Measurements from ENCODE around the gene CEMP1.
A peak's percentile ranks its signal among the peaks of the same experiment; 100 is the strongest.

Gene CEMP1

GRCh38 chr16:2518823-2519710, 12.1 kb downstream of the CEMP1 start:
- DNase-seq = no peak

DNA sequence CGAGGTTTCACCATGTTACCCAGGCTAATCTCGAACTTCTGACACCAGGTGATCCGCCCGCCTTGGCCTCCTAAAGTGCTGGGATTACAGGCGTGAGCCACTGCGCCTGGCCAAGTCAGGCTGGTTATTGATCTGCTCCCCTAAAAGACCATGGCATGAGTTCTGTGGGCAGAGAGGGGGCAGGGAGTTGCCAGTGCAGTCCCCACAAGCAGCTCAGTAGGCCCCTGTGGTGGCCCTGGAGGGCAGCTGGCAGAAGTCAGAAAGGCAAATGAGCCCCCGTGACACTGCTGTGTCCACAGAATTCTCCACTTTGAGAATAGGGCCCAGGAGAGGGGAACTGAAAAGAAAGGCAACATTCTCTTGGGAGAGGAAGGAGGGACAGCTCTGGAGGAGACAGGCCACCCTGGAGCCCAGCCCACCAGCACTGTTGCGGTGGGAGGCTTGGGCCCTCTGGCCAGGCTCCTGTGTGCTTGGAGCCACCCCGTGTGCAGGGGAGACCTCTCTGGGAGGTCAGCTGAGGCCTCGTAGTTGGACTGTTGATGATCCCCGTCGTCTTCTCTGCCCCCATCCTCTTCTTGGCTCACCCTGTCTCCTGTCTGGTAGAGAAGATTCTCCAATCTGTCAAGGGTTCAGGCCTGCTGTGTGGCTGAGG, 13.1 kb downstream of the CEMP1 start:
- DNase-seq = no peak

GRCh38 chr16:2516391-2517240, 14.6 kb downstream of the CEMP1 start:
- DNase-seq = no peak

DNA sequence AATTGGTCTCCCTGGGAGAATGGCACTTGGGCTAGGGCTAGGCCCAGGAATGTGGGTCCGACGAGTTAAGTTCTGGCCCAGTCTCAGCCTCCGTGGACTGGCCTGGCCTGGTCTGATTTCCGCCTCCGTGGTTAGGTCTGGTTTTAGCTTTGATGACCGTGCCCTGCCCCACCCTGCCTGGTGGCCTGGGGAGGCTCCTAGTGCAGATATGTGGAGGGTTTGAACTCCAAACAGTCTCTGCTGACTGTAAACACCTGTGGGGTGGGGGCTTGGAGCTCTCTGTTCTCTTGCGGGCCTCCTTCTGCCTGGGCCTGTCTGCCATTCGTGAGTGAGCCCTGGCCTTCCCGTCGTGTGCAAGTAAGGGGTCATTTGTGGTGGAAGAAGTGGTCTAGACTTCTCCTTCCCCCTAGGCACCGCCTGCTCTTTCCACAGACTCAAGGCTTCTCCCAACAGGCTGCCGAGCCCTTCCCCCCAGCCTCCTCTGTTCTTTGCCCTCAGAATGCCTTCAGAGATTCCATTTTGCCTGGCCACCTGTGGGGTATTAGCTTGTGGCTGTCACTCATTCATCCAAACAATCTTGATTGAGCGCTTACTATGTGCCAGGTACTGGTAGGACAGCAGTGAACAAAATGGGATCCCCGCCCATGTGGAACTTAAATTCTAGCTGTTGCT, 15.9 kb downstream of the CEMP1 start:
- DNase-seq = no peak

- no peak for DNase-seq
These were observed 16.7 kb downstream of the CEMP1 start for GRCh38 chr16:2514333-2515179.

- DNase-seq = peak; percentile 76
These were observed 17.5 kb downstream of the CEMP1 start, which contains the start of gene ATP6V0C for GRCh38 chr16:2513405-2514332. Gene ATP6V0C, plus strand, starts transcription at chr16:2513952. Its CDS starts 152 bp downstream, at chr16:2514104.

GRCh38 chr16:2512735-2513404, 18.3 kb downstream of the CEMP1 start:
- peak; percentile 4 for DNase-seq

- DNase-seq = no peak
These were observed 19.0 kb downstream of the CEMP1 start for GRCh38 chr16:2511996-2512734.

DNA sequence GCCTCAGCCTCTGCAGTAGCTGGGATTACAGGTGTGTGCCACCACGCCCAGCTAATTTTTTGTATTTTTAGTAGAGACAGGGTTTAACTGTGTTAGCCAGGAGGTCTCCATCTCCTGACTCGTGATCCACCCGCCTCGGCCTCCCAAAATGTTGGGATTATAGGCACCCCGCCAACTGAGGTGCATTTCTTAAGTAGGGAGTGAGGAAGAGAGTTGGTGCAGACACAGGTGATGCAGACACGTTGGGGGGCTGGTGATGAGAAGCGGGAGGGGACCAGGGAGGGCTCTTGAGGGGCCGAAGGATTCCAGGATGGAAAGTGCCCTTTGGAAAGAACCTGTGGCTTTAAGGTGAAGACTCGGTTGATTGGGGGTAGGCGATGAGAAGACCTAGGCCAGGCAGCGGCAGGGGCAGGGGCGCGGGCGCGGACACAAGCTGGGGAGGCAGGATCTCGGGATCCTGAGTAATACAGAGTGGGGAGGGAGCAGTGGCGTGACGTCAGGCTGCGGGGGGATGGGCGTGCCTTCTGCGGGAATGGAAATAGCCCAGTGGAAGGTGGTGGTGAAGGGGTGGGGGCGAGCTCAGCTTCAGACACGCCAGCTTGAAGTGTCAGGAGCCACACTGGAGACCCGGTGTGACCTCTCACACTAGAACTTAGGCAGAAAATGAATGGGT, 19.9 kb downstream of the CEMP1 start:
- DNase-seq = no peak

GRCh38 chr16:2508722-2509400, 22.3 kb downstream of the CEMP1 start:
- DNase-seq = no peak

DNA sequence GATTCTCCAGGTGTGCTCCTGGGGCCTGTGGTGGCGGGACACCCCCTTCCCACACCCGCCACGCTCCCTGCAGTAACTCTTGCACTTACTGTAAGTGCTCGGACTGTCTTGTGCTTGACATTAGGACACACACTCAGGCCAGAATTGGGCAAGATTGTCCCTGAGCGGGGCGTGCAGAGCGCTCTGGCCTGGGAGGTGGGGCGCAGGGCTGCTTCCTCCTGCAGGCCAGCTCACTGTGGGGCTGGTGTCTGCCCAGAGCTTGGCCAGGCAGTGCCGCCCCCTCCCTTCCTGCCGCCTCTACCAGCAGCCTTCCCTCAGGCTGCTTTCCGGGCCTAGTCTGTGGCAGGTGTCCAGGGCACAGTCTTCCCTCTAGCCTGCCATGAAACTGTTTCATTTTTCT, 23.5 kb downstream of the CEMP1 start:
- DNase-seq = no peak

GRCh38 chr16:2507052-2507659, 24.1 kb downstream of the CEMP1 start:
- DNase-seq = no peak

DNA sequence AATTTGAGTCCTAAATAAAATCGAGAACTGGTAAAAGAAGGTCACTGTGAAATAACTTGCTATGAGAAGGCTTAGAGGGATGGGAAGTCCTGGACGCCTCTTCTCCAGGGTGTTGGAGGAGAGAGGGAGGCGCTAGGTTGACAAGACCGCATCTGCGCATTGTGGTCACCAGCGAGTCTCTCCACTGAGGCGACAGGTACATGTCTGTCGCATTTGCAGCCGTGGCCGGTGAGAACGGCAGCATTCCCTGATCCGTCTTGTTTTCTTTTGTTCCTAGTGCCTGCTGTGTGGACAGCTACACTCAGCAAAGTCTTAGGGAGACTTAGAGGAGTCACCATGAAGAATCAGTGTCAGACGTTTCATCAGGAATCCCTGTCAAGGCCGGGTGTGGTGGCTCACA, 25.5 kb downstream of the CEMP1 start:
- DNase-seq = no peak

DNA sequence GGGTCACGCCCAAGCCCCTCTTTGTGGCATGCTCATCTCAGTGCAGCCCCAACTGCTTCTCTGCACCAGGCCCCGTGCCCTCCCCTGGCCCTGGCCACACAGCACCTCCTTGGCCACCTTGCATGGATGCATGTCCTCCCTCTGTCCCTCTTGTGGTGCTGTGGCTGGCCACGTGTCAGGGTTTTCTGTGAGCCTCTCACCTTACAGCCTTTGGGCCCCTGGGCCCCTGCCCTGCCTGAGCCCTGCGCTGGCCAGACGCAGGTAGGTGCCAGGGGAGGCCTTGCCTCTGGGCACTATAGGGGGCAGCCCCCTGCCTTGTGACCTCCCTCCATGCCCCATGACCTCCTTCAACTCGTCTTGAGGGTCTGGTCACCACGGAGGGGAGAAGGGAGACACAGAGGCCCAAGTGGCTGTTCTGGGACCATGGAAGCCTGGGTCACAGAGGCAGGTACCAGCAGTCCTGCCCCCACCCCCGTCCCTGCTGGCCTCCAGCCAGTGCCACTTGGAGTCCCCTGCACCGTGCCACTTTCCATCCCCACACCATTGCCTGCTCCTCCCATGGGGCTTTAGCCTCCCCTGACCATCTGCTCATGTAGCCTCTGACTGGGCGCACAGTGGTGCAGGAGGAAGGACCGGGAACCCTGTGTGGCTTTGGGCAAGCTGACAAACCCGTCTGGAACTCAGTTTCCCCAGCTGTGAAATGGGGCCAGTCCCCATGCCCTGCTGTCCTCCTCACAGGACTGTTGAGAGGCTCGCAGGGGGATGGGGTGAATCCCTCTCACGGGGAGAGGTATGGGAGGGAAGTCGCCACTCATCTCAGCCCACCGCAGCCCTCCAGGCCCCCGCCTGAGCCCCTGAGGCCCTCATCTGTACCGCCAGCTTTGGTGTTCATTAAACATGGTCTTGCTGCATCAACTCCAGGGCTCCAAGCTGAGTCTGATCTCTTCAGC, 29.0 kb downstream of the CEMP1 start:
- no peak for DNase-seq

- peak; percentile 30 for DNase-seq
These were observed 30.1 kb downstream of the CEMP1 start for GRCh38 chr16:2500918-2501750.
